H1 (cell line): ENCODE data around the gene CELSR3. TPM values are rescaled to one million over a fixed set of nuclear protein-coding genes. Genes with fewer than 3 reads are reported as not detected.

ENCODE experiments used
- CTCF ChIA-PET: fragments of 300-600 bp; sonication (Branson Sonifier 250); formaldehyde crosslinking; loops from one replicate; lab custom pipeline; 2021; ENCODE audit not compliant: partially characterized antibody; lab: Charles Lee
- POLR2A ChIA-PET: fragments of 300-600 bp; sonication (Branson Sonifier 250); formaldehyde crosslinking; loops from one replicate; lab custom pipeline; 2021; ENCODE audit warnings: inconsistent platforms; ENCODE audit not compliant: partially characterized antibody; lab: Charles Lee
- DNase-seq, 2 experiments: peaks; one replicate each; pipeline versions ENCODE4 v3.0.0 to v3.0.0-alpha.2; 2010 to 2022; ENCODE audit warnings: low spot score in 2 of 2, low read depth in 1 of 2, mixed read lengths in 1 of 2
- FAIRE-seq: peaks from 2 replicates; lab custom pipeline; 2011; peaks lifted over from hg19 to GRCh38; lab: Jason Lieb, UNC
- H2AFZ ChIP-seq: 2 replicates; pipeline ENCODE4 v1.8.1; 2012; ENCODE audit warnings: low read length, inconsistent platforms
- H2AK5ac ChIP-seq: 2 replicates; pipeline ENCODE4 v1.6.1; 2013; ENCODE audit warnings: low read depth, low read length
- H2BK120ac ChIP-seq: replicated peaks from 2 replicates; pipeline ENCODE3; 2013; ENCODE audit warnings: low read depth, low read length, inconsistent platforms
- H2BK12ac ChIP-seq: 2 replicates; pipeline ENCODE4 v1.6.1; 2013; ENCODE audit warnings: low read depth, low read length
- H2BK15ac ChIP-seq: 2 replicates; pipeline ENCODE4 v1.6.1; 2013; ENCODE audit warnings: low read length
- H2BK20ac ChIP-seq: 2 replicates; pipeline ENCODE4 v1.6.1; 2013; ENCODE audit warnings: low read length
- H2BK5ac ChIP-seq: 2 replicates; pipeline ENCODE4 v1.6.1; 2013; ENCODE audit warnings: low read depth, low read length
- H3K14ac ChIP-seq: 2 replicates; pipeline ENCODE4 v1.6.1; 2013; ENCODE audit warnings: inconsistent platforms; ENCODE audit not compliant: insufficient read length
- H3K18ac ChIP-seq: 2 replicates; pipeline ENCODE4 v1.6.1; 2013; ENCODE audit warnings: low read length; ENCODE audit errors: extremely low read depth
- H3K23ac ChIP-seq: 2 replicates; pipeline ENCODE4 v1.6.1; 2013; ENCODE audit warnings: inconsistent platforms; ENCODE audit not compliant: insufficient read length
- H3K23me2 ChIP-seq: 2 replicates; pipeline ENCODE4 v1.6.1; 2013; ENCODE audit warnings: low read depth, low read length
- H3K27ac ChIP-seq: 2 replicates; pipeline ENCODE4 v1.6.1; 2011; ENCODE audit warnings: low read depth, low read length, inconsistent platforms
- H3K27me3 ChIP-seq, 4 experiments: replicated peaks in 1 of 4; 1 replicate in 1 of 4; 2 replicates in 3 of 4; pipeline versions ENCODE4 v1.6.1 to v1.8.1; 2011 to 2013; ENCODE audit warnings: low read length in 3 of 4, mild to moderate bottlenecking in 3 of 4, inconsistent platforms in 2 of 4, mixed read lengths in 2 of 4, moderate library complexity in 1 of 4; ENCODE audit not compliant: control insufficient read depth in 3 of 4, insufficient read depth in 3 of 4; ENCODE audit errors: extremely low read depth in 1 of 4
- H3K36me3 ChIP-seq, 4 experiments: 2 replicates each; pipeline versions ENCODE4 v1.6.1 to v1.8.1; 2011 to 2013; ENCODE audit warnings: mild to moderate bottlenecking in 4 of 4, low read length in 3 of 4, moderate library complexity in 2 of 4, control low read depth in 1 of 4, inconsistent platforms in 1 of 4; ENCODE audit not compliant: insufficient read depth in 4 of 4, control insufficient read depth in 2 of 4
- H3K4ac ChIP-seq: replicated peaks from 2 replicates; pipeline ENCODE3; 2013; ENCODE audit warnings: low read length, low read depth, mixed read lengths, inconsistent platforms; ENCODE audit not compliant: insufficient read length
- H3K4me1 ChIP-seq, 4 experiments: replicated peaks in 1 of 4; 1 replicate in 1 of 4; 2 replicates in 3 of 4; pipeline versions ENCODE4 v1.6.1 to v1.8.1; 2011 to 2013; ENCODE audit warnings: low read length in 3 of 4, inconsistent platforms in 2 of 4, mixed read lengths in 1 of 4; ENCODE audit not compliant: insufficient read depth in 4 of 4, control insufficient read depth in 3 of 4
- H3K4me2 ChIP-seq, 2 experiments: 2 replicates each; pipeline versions ENCODE4 v1.6.1 to v1.8.1; 2011 to 2013; ENCODE audit warnings: low read depth in 2 of 2, low read length in 2 of 2, control low read depth in 1 of 2, inconsistent platforms in 1 of 2, mild to moderate bottlenecking in 1 of 2; ENCODE audit not compliant: insufficient read depth in 1 of 2
- H3K4me3 ChIP-seq, 4 experiments: fragments of 200-600, 300-600 bp in 1 of 4; sonication (generic), shearing (Covaris generic), sonication (Bioruptor Twin) in 1 of 4; 2 replicates each; pipeline versions ENCODE4 v1.5.1 to v1.8.1; 2011 to 2016; ENCODE audit warnings: low read length in 4 of 4, low read depth in 3 of 4, control low read depth in 2 of 4, inconsistent platforms in 2 of 4, mild to moderate bottlenecking in 2 of 4, mixed read lengths in 1 of 4, moderate library complexity in 1 of 4; ENCODE audit not compliant: insufficient read depth in 2 of 4; ENCODE audit errors: extremely low read depth in 1 of 4
- H3K56ac ChIP-seq: replicated peaks from 2 replicates; pipeline ENCODE3; 2013; ENCODE audit warnings: low read depth, mild to moderate bottlenecking, mixed read lengths, low read length, inconsistent platforms; ENCODE audit not compliant: insufficient read length
- H3K79me1 ChIP-seq: 2 replicates; pipeline ENCODE4 v1.6.1; 2013; ENCODE audit warnings: low read depth, low read length, control low read depth
- H3K79me2 ChIP-seq, 2 experiments: 2 replicates each; pipeline versions ENCODE4 v1.6.1 to v1.8.1; 2012 to 2013; ENCODE audit warnings: low read length in 2 of 2, mild to moderate bottlenecking in 2 of 2, inconsistent platforms in 1 of 2; ENCODE audit not compliant: insufficient read depth in 2 of 2, control insufficient read depth in 1 of 2
- H3K9ac ChIP-seq, 4 experiments: replicated peaks in 1 of 4; 1 replicate in 1 of 4; 2 replicates in 3 of 4; pipeline versions ENCODE4 v1.6.1 to v1.8.1; 2011 to 2013; ENCODE audit warnings: low read depth in 3 of 4, low read length in 3 of 4, control low read depth in 2 of 4, mild to moderate bottlenecking in 2 of 4, moderate library complexity in 2 of 4, inconsistent platforms in 1 of 4; ENCODE audit errors: extremely low read depth in 1 of 4
- H3K9me3 ChIP-seq, 2 experiments: 2 replicates each; pipeline versions ENCODE4 v1.6.1 to v1.8.1; 2012 to 2013; ENCODE audit warnings: mild to moderate bottlenecking in 2 of 2, moderate library complexity in 2 of 2, control low read depth in 1 of 2, inconsistent platforms in 1 of 2, low read depth in 1 of 2, low read length in 1 of 2, mixed read lengths in 1 of 2; ENCODE audit not compliant: insufficient read depth in 2 of 2
- H4K20me1 ChIP-seq, 2 experiments: replicated peaks in 1 of 2; 2 replicates each; pipeline versions ENCODE3 to v1.8.1; 2011 to 2013; ENCODE audit warnings: inconsistent platforms in 2 of 2, low read length in 2 of 2, mild to moderate bottlenecking in 1 of 2; ENCODE audit not compliant: insufficient read depth in 2 of 2, control insufficient read depth in 1 of 2
- H4K5ac ChIP-seq: 2 replicates; pipeline ENCODE4 v1.6.1; 2013; ENCODE audit warnings: low read length, low read depth, mixed read lengths, inconsistent platforms; ENCODE audit not compliant: insufficient read length
- H4K8ac ChIP-seq: 2 replicates; pipeline ENCODE4 v1.8.0; 2013; ENCODE audit warnings: mild to moderate bottlenecking, moderate library complexity, low read length, inconsistent platforms; ENCODE audit not compliant: insufficient read depth; ENCODE audit errors: extremely low read depth
- H4K91ac ChIP-seq: replicated peaks from 2 replicates; pipeline ENCODE3; 2013; ENCODE audit warnings: low read length, mixed read lengths, inconsistent platforms; ENCODE audit not compliant: insufficient read length
- EP300 ChIP-seq, 2 experiments: IDR thresholded peaks; 1 replicate in 1 of 2; 2 replicates in 1 of 2; pipeline ENCODE4 v1.6.1; 2011 to 2012; ENCODE audit warnings: low read depth in 2 of 2, low read length in 2 of 2, mild to moderate bottlenecking in 2 of 2, borderline replicate concordance in 1 of 2, inconsistent platforms in 1 of 2, moderate library complexity in 1 of 2
- HDAC6 ChIP-seq: IDR thresholded peaks from one replicate; pipeline ENCODE4 v1.7.1; 2012; ENCODE audit warnings: low read depth, mild to moderate bottlenecking, inconsistent platforms, low read length, moderate library complexity
- NANOG ChIP-seq: IDR thresholded peaks from 2 replicates; pipeline ENCODE4 v1.6.1; 2011; ENCODE audit warnings: low read length, low read depth, mild to moderate bottlenecking, inconsistent platforms; ENCODE audit not compliant: insufficient read depth, poor library complexity, severe bottlenecking
- TAF7 ChIP-seq: optimal IDR thresholded peaks from 2 replicates; pipeline ENCODE3; 2011; ENCODE audit warnings: low read depth, mild to moderate bottlenecking, inconsistent platforms, low read length, moderate library complexity, borderline replicate concordance
- TCF12 ChIP-seq: IDR thresholded peaks from 2 replicates; pipeline ENCODE4 v1.6.1; 2011; ENCODE audit warnings: low read depth, mild to moderate bottlenecking, low read length
- WGBS, 2 experiments: shearing (Covaris generic) in 1 of 2; methylation state at CpG; one replicate each; pipeline versions ENCODE4 v1.1.6 to v1.1.7; 2013 to 2015; ENCODE audit warnings: low lambda C conversion rate in 2 of 2, mixed read lengths in 2 of 2, inconsistent platforms in 1 of 2, low coverage in 1 of 2, missing lambda C conversion rate in 1 of 2; ENCODE audit not compliant: insufficient replicate concordance in 2 of 2, insufficient coverage in 1 of 2, insufficient read length in 1 of 2; ENCODE audit errors: extremely low coverage in 1 of 2, missing lambda C conversion rate in 1 of 2; 5-methylcytosine and 5-hydroxymethylcytosine counted together
- polyA plus RNA-seq, 7 experiments: library from polyadenylated mRNA; depleted of rRNA in 3 of 7; stranded (reverse) in 5 of 7; unstranded in 2 of 7; fragments of >200 nt in 5 of 7; fragments of 200-250 nt in 2 of 7; gene quantifications; 1 replicate in 5 of 7; 2 replicates in 1 of 7; 4 replicates in 1 of 7; pipeline versions ENCODE4 v1.2.1 to v1.2.3, GENCODE V29; 2011 to 2013; ENCODE audit warnings: missing spikeins in 2 of 7, mixed read lengths in 2 of 7
- total RNA-seq: library from RNA; stranded (reverse); fragmentation: NEBNext Ultra II Directional; extraction: Animal tissue kit (Norgen Biotek cat#: 25700); gene quantifications from 2 replicates; pipeline ENCODE4 v1.2.1, GENCODE V29; 2021
- TF ChIP-seq, protein P1 (sequence below): IDR thresholded peaks from 2 replicates; pipeline ENCODE4 v1.6.1; 2012; ENCODE audit warnings: inconsistent platforms

CELSR3 gene
- total and polyA plus RNA-seq, 2 of the 8 experiments (the other 6 are each of a cell fraction or from before 2014, with no cell fraction given) = 11.6 to 29.5 TPM

DNA sequence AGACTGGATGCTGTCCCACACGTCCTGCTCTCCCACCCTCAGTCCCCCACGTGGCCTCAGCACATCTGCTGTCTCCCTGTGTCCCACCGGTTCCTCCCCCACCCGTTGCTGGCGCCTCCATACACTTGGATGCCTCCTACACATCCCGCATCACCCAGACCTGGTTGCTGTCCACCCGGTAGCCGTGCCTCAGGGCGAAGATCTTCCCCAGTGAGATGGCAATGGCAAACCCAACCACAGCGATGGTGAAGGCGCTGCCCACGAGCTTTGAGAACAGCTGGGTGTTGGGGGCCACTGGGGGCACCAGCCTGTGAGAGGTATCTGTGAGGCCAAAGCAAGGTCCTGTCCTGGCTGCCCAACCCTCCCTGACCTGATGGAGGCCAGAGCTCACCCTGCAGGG lies 31.9 kb downstream of the CELSR3 start:
- Histone ChIP-seq H3K23ac (no peak overlapping the region), H3K9ac (no peak overlapping the region), H3K56ac (no peak overlapping the region), H3K14ac (no peak overlapping the region), H2BK15ac (no peak overlapping the region), H4K8ac (no peak overlapping the region), H3K4ac (no peak overlapping the region), H3K27ac (no peak overlapping the region), H2BK20ac (no peak overlapping the region), H3K9me3 (no peaks in the 10 kb centered on the region), H4K5ac (no peak overlapping the region), H4K20me1 (peaks cover 6 to 32% of the 10 kb centered on the region in 2 experiments), H3K4me2 (no peak overlapping the region), H2BK12ac (no peak overlapping the region), H3K79me2 (peaks cover 0 to 9% of the 10 kb centered on the region in 2 experiments; a peak in 1 of 4 replicates), H3K18ac (no peak overlapping the region), H2BK5ac (peak overlapping the region; percentile 56; the same call in 1 of the 2 replicates), H2BK120ac (no peak overlapping the region), H3K79me1 (peaks cover 7% of the 10 kb centered on the region), H2AFZ (no peak overlapping the region), H3K36me3 (peaks cover 20 to 52% (median 34%) of the 10 kb centered on the region in 4 experiments), H3K23me2 (peaks cover 2% of the 10 kb centered on the region; the same call in 1 of the 2 replicates), H3K4me3 (no peak overlapping the region), H3K27me3 (no peaks in the 10 kb centered on the region; a peak in 1 of 7 replicates), H3K4me1 (peaks cover 0 to 2% (median 0%) of the 10 kb centered on the region in 4 experiments; a peak in 2 of 7 replicates), H4K91ac (no peak overlapping the region), H2AK5ac (no peak overlapping the region)
- ChIA-PET POLR2A (interaction anchor here (0.6 to 6.5 kb wide), 3 partner anchors 7 to 159 kb away, joined by 3 to 71 read pairs (median 3); partner anchors contain the start of gene TMEM89), CTCF (interaction anchor here (0.7 to 1.6 kb wide), 2 partner anchors 55 to 72 kb away, joined by 4 read pairs; partner anchors contain the start of gene NCKIPSD)
- FAIRE-seq (no peak), DNase-seq (no peak)
- 93% methylated on average over 12 of the region's 12 CpGs; no CpG with 5 or more reads in 1 of the 2 experiments for WGBS, 2 experiments
- TF ChIP-seq EP300 (IDR thresholded peaks at IDR 0.05; ENCODE audit: borderline replicate concordance in 1 of 2, low read depth in 2 of 2, low read length in 2 of 2) (no peak), HDAC6 (no peak), TCF12 (no peak), TAF7 (no peak), NANOG (no peak)
- TF ChIP-seq, protein P1, sequence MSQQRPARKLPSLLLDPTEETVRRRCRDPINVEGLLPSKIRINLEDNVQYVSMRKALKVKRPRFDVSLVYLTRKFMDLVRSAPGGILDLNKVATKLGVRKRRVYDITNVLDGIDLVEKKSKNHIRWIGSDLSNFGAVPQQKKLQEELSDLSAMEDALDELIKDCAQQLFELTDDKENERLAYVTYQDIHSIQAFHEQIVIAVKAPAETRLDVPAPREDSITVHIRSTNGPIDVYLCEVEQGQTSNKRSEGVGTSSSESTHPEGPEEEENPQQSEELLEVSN = no peak
